GM18507 (cell line): ENCODE data around the gene COL2A1.

Experiments
- DNase-seq: peaks from one replicate; pipeline ENCODE4 v3.0.0; 2011; ENCODE audit warnings: low read depth; ENCODE audit not compliant: insufficient read length; ENCODE audit errors: extremely low spot score
- FAIRE-seq: peaks from 2 replicates; lab custom pipeline; 2011; peaks lifted over from hg19 to GRCh38; lab: Jason Lieb, UNC

The COL2A1 gene

DNA sequence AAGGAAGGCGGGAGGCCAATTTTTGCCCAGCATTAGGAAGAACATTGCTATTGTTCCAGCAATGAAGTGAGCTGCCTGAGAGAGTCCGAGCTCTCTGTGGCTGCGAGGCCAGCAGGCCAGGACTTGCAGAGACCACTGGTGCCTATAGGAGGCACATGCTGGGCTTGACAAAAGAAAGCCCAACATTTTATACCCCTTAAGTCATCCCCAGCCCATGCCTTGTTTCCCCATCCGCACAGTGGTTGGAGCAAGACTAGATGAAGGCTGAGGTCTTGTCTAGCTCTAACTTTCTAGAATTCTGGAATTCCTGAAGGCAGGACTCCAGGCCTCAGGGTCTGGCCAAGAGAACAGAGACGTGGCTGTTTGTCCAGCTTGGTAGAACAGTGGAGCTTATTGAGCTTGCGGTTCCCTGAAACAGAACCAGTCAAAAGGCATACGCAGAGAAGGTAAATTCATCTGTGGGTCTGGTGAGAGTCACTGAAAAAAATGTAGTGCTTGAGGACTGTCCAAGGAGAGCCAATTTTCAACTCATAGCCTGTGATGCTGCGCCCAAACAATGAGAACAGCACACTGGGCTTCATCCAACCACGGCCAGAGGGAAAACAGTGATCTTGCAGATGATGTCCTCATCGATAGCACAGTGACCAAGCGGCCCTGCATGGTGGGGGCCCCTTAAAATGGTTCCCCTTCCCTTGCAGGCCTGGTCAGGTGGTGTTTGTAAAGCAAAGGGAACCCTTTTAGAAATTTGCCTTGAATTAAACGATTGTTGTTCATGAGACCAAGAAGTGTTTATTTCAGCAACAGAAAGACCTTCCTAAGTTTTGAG lies 27.1 kb upstream of the COL2A1 start:
- FAIRE-seq (no peak), DNase-seq (no peak)

DNA sequence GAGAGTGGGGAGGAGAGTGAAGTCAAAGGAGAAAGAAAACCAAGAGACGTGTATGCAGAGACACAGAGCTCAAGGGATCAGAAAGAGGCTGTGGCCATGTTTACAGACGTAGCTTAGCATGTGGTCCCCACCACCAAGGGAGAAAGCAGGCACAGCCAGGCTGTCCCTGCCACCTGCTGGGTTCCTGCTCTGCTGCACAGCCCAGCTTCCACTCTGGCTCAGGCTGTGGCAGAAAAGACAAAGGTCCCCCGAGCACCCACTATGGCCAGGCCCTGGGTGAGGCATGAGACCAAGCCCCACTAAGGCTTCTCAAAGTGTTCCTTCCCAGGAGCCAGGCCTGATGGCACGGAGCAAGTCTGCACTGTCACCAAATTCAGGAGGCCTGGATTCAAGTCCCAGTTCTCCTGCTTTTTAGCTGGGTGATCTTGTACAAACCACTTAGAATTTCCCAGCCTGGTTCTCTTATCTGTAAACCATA lies 25.9 kb upstream of the COL2A1 start:
- no peak for DNase-seq
- FAIRE-seq = no peak

DNA sequence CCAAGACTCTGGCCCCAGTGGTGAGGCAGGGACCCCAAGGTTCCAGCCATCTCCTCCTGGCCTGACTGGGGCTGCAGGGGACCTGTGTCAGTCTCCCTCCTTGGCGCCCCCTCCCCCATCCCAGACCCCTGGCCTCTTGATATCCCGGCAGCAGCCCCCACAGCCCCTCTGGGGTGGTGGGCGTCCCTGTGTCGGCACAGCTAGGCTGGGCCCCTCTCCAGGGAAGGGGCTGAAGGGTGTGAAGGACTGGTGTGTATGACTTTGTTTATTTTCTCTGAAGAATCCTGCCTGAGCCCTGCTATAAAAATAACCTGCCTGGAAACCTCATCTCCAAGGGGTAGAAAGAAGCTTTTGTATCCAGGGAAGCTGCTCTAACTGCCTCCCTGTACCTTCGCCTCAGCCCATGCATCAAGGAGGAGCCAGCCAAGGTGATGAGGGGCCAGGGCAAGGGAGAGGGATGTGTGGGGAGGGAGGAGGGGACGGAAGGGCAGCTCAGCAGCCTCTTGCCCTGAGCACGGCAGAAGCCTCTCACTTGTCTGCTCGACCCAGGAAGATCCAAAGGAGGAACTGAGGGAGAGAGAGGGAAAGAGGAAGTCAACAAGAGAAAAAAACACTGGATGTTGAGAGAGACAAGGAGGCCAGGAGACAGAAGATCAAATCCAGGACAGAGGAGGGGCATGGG lies 25.4 kb upstream of the COL2A1 start:
- no peak for FAIRE-seq

DNA sequence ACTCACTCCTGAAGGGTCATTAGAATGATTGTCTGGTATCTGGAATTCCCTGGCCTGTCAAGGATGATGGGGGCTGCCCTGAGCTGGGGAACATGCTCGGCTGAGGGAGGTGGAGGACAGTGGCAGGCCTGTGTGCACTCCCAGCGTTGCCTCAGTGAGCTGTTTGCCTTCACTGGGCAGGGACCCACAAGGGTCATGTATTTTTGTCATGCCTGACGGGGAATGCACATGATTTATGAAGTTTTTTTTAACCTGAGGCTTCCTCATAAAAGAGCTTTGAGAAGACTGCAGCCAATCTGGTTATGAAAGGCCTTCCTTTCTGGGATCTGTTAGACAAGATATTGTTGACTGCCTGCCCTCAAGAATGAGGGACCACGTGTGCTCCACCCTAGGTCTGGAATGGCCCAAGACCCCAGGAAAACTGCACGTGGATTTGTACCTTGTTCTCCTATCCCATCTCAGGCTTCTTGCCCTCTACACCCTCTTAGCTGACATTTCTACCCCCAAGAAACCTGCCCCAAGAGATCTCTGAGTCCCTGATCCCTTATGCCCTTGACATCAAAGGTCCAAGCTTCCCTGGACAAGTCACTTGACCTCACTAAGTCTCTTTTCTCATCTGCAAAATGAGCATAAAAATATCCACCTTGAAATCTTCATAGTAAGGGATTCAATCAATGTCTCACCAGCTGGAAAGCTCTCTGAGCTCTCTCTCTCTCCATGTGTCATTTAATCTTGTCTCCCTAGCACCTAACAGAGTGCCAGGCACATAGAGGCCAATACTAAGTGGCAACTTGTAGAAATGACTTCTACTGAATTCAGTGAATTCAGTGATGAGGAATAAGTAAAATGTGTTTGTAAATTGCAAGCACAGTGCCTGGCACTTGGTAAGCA lies 24.5 kb upstream of the COL2A1 start:
- DNase-seq (no peak), FAIRE-seq (no peak)

More for the DNA sequence above, 25.4 kb upstream of the COL2A1 start:
- no peak for DNase-seq

DNA sequence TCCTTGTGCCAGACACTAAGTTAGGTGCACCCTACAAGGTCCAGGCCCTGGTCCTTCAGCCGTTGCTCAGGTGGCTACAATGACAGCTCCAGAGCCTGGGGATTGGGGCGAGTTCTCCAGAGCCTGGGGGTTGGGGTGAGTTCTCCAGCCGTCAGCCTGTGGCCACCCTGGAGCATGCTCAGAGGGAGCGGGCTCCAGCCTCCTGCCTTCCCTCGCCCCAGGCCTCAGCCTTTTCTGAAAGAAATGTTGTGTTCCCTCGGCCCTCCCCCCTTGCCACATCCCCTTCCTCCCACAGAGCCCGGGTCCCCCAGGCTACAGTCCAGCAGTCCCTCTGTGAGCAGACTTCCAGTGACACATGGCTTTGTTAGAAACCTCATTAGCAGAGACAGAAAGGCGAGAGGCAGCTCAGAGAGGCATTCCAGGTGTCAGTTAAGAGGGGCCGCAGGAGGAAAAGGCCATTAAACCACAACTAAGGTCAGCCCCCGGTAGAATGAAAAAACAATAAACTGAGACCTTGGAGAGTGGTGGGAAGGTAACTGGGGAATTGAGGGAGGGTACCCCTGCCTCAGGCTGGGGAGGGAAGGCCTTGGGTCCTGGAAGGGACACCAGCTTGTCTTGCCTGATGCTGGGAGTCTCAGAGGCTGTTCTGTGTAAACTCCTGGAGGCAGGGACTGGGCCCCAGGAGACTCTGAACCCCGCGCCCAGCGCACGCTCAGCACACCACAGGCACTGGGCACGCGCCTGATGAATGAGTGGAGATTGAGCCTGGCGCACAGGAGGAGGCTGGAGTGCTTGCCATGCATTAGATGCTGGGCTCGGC lies 23.1 kb upstream of the COL2A1 start:
- FAIRE-seq (no peak), DNase-seq (no peak)

DNA sequence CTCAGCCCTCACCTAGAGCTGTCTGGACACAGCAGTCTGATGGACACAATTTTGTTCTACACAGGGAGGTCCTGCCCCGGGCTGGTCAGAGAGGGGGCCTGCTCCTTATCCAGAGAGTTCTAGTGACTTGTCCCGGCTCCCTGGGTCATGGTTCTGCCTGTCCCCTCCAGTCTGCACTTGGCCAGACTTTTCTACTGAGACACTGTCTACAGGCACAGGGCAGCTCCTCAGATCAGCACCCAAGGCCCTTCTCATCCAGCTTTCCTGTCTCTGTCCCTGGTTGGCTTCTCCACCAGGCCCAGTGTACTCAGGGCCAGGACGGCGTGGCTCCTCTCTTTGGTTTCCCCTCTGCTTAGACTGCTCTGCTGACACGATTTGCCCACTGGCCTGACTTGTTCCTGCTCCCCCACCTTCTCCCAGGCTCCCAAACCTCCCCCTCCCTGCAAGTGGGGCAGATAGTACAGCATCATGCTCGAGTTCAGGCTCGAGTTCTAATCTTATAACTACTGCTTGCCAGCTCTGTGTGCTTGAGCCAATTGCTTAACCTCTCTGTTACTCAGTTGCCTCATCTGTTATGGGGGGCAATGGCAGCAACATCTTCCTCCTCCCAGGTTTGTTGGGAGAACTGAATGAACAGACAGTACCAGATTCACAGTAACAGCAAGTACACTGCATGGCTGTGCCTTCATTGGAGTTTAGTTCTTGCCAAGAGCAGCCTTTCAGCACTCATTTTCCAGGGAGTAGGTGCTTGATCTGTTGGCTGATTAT lies 22.0 kb upstream of the COL2A1 start:
- FAIRE-seq (no peak), DNase-seq (no peak)

DNA sequence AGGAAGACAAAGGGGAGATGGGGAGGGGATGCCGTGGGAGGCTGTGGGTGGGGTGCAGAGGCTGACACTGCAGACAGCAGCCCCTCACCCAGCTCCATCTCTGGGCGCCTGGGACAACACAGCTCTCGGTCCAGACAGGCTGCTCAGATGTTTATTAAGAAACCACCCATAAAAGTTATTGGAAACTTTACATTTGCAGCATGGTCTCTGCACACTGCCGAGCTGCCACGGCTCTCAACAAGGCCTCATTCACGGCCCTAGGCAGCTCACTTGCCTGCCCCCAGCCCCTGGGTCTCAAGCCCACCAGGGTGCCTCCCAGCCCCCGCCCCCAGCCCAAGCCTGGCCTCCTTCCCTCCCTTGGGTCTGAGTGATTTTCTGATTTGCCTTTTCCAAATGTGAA lies 21.0 kb upstream of the COL2A1 start:
- DNase-seq (no peak), FAIRE-seq (no peak)

DNA sequence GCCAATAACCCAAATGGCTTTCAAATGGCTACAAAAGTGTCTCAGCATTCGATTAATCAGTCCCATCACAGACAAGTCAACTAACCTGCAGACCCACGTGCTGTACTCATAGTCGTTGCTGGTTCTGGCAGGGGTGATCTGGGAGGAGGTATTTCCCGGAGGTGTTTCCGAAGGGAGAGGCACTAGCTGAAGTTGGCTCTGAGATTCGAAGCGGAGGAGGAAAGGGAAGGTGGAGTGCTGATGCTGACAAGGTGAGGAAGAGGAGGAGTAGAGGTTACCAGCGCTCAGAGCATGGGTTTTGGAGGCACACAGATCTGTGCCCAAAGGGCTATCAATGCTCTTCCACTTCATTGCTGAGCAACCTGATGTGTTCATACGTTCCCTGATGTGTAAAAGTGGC lies 20.5 kb upstream of the COL2A1 start:
- FAIRE-seq = no peak
- DNase-seq = no peak

DNA sequence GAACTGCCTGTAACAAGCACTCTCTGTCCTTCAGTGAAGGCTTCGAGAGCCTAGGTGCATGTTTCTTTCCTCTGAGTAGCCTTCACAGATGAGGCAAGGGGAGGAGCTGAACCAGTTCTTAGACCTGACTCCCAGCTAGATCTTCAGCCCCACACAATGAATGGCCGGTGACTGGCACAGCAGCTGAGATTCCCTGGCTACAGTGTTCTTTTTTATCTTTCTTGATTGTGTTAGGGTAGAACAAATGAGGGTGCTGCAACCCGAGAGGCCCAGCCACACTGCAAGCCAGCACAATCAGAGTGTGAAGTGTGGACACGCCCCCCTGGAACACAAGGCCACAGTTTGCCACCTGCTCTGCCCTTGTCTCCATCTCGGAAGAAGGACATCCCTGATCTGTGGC lies 19.1 kb upstream of the COL2A1 start:
- FAIRE-seq (no peak), DNase-seq (no peak)

DNA sequence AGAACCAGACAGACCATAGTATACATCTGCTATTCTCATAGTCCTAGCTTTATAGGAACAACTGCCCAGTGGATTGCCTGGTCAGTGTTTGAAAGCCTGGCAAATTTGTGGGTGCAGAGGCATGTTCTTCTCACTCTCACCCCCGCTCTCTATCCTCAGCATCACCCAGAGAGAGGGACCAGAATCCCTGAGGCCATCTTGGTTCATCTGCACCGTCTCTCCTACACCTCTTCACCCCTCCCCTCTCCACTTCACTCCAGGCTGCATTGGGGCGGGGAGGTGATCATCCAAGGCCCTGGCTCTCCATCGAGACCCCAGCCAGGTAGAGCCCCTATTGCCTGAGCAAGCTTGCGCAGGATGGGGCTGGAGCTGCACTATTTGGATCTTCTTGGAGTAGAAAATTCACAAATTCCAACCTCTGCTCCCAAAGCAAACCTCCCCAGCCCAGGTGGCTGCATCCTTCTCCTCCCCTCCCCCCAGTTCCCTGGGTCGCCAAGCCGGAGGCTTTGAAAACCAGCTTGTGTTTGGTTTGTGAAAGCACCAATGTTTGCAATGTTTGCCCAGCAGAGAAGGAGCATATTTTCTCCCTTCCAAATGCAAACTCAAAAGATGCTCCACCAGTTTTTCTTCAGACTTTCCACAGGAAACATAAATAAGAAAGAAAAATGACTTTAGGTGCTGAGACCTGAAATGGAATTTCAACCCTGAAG lies 18.6 kb upstream of the COL2A1 start:
- DNase-seq (no peak), FAIRE-seq (no peak)

DNA sequence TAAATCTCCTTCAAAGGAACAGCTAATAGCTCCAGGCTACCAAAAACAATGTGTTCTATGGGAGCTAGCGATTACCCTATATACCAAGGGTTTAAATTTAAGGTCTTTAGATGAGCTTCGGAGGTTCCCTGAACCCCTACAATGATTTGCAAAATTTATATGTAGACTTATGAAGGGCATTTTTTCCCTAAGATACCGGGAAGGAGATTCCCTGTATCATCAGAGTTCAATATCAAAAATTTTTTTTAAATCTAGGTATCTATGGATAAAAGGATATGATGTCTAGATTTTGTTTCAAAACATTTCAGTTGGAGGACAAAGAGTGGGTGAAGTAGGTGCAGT lies 17.9 kb upstream of the COL2A1 start:
- FAIRE-seq (no peak), DNase-seq (no peak)

DNA sequence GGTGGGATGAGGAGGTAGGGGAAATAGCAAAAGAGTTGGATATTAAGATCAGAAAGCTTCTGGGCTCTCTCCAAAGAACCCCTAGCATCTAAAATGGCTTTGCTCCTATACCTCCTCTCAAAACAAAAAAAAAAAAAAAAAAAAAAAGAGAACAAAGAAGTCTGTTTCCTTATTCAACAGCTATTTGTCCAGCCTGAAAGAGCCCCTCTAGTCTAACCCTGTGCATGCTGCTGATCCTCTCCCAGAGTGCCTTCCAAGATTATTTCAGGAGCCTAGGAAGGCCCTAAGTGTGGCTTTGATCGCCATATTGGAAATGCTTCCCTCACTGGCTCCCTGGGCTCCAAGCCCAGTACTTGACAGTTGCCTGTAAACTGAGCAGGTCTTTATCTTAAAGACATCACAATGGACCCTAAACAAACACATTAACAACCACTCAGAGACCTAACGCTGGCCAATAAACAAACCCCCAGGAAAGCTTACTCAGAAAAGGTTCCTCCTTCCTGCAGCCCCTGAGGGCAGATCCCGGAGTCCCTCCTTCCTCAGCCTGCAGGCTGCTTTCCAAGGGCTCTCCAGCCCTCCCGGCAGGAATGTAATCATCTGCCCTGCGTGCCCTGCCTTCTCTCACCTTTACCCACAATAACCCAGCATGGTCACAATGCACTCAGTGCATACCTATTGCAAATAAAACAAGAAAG lies 17.4 kb upstream of the COL2A1 start:
- FAIRE-seq (no peak), DNase-seq (no peak)

DNA sequence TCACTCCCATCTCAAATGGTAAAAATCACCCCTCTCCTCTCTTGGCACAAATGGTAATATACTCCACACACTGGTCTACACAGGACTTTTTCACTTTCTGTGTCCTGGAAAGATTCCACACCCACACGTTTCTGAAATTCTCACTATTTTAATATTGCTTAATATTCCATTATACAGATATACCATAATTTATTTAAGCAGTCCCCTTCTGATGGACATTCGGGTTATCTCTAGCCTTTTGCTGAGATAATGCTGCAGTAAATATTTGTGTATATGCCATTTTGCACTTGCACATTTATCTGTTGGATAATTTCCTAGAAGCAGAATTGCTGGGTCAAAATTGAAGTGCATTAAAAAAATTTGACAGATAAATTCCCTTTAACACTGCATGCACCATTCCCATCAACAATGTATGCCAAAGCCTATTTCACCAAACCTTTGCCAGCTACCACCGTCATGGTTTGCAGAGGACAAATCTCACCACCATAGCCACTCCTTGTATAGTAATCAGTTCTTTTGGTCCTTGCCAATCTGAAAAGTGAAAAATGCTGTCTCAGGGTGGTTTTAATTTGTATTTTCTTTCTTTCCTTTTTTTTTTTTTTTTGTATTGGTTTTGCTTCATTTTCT lies 15.5 kb upstream of the COL2A1 start:
- DNase-seq (no peak), FAIRE-seq (no peak)

DNA sequence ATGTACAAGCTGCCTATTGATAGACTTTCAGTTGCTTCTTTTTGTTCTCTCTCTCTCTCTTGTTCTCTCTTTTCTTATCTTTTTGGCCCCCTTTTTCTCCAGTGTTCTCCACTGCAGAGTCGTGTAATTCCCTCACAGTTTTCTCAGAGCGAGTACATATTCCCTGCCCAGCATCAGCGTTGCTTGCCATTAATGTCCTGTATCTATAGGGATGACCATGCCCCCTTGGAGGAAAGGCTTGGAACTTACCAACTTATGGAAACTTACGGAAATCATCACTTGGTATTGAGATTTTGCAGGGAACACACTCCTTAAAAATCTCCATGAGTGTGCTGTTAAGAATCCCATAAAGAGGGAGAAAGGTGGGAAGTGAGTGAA lies 14.3 kb upstream of the COL2A1 start:
- DNase-seq (no peak), FAIRE-seq (no peak)

DNA sequence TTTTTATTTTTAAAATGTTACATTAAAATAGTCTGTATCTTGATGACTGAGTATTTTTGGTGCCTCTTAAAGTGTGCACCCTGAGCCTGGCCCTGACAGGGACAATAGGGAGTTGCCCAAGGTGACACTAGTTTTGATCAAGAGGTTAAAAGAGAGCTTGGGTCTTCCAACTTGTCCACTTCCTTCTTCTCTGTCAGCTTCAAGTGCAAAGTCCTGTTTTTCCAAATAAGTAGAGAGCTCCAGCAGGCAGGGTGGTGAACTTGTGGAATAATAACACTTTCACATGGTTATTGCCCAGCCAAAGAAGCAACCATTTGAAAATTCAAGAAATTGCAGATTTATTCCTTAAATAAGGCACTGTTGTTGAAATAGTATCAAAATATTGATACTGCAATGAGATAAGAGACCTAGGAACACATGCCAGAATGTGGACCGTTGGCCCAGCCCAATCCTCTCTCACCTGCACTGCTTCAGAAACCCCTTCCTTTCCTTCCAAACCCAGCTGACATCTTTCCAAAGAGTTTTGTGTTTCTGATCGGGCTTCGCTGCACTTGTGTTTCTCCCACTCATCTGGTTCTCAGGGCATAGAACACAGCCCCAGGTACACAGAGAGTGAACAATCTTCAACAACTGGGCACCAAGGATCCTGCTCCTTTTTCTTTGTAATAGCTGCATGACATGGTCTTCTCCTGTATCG lies 13.8 kb upstream of the COL2A1 start:
- FAIRE-seq = no peak
- DNase-seq = no peak

DNA sequence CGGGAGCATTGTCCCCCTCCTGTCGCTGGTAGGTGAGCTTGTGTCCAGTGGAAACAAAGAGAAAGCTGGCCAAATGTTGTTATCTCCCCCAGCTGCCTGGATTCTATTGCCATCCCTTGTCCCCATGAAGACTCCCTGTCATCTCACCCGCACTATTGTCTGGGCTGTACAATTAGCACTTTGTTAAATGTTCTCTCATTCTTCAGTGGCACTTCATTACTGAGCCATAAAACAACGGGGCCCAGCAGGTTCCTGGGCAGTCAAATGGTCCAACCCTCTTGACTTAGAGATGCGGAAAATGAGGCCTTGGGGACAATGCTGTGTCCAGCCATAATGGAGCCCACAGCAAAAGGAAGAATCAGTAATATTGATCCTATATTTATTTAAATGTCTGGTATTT lies 13.2 kb upstream of the COL2A1 start:
- FAIRE-seq = no peak
- DNase-seq = no peak
